Middle frontal gyrus (tissue), 1 donor: ENCODE results near the gene DLEC1.
"Not testable (repeated sequence)": the region's sequence is repeated elsewhere in the genome, so short reads cannot be mapped to it uniquely, and the experiment has no call there.

Experiments
- DNase-seq: peaks from one replicate; pipeline ENCODE4 v3.0.0-alpha.2; 2015; ENCODE audit warnings: low spot score; ENCODE audit errors: extremely low spot score

DLEC1 gene

DNA sequence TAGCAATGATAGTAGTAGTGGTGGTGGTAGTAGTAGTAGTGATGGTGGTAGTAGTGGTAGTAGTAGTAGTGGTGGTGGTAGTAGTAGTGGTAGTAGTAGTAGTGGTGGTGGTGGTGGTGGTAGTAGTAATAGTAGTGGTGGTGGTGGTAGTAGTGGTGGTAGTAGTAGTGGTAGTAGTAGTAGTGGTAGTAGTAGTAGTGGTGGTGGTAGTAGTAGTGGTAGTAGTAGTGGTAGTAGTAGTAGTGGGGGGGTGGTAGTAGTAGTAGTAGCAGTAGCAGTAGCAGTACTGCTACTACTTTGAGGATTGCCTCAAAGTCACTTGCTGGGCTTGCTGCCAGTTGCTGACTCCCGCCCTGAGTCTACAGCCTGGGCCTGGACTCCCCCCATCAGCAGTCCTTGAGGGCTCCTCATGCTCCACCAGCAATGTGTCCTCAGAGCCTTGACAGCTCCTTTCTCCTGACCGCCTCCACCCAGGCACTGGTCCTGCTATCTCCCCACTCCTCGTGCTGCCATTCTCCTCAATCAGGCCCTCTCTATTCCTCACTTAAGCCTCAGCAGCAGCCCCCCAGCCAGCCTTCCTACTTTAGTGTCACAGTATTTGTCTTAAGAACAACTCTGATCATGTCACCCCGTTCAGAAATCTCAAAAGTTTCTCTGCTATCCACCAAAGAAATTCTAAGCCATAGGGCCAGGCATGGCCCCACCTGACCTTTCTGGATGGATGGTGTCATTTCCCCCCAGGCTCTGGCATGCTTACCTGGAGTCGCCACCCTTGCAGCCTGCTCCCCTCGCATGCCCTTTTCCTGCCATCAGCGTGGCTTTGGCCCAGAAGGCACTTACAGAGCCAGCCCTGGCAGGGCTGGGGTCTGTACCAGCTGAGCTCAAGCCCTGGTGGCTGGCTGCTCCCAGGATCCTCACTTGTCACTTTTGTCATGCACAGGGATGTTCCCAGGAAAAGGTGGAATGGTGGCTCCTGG lies 45.6 kb downstream of the DLEC1 start:
- no peak for DNase-seq

DNA sequence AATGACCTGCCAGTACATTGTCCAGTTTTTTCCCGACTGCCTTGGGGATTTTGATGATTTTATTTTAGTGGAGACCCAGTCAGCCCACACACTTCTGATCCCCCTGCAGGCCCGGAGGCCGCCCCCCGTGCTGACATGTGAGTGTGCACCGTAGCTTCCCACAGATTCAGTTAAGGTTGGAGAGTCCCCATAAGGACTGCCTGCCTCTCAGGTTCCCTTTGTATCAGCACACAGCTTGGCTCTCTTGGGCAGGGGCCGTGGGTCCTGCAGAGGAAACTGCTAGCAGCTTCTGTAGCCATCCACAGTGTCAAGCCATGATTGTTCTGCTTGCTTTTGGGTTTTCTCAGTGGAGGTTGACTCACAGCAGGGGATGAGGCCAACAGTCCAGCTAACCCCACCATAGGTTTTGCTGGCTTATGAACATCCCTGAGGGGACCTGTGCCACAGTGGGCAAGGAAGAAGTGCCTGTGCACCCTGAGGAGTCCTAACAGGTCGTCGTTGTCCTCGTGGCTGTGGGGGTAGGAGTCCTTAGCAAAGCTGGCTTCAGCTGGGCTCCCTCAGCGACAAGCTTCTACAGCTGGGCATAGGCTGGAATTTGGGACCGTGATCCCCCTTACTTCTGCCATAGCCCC lies 46.4 kb downstream of the DLEC1 start:
- DNase-seq = no peak

DNA sequence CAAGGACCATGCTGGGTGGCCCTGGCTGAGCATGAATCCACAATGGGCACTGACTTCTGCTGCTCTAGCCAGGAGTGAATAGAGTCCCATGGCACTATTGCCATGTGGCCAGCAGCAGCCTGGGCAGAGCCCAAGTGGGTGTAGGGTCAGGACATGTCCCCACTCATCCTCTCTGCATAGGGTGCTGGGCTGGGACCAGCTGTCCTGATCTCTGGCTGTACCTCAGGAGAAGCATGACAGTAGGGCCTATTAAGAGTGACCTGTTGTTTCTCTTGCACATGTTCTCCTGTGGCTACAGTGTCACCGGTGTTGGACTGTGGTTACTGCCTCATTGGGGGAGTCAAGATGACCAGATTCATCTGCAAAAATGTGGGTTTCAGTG lies 46.9 kb downstream of the DLEC1 start:
- no peak for DNase-seq

DNA sequence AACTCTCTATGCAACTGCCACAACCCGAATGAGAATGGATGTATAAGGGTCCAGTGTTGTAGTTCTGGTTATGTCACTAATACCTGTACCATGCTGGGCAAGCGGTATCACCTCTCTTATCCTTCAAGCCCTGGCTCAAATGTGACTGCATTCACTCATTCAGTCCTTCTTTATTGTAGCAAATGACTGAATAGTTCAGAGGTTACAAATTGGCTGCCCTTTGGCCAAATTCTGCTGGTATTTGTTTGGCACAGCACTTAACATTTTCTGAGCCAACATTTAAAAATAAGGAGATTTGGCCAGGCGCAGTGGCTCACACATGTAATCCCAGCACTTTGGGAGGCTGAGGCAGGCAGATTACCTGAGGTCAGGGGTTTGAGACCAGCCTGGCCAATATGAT lies 47.5 kb downstream of the DLEC1 start:
- DNase-seq = no peak

DNA sequence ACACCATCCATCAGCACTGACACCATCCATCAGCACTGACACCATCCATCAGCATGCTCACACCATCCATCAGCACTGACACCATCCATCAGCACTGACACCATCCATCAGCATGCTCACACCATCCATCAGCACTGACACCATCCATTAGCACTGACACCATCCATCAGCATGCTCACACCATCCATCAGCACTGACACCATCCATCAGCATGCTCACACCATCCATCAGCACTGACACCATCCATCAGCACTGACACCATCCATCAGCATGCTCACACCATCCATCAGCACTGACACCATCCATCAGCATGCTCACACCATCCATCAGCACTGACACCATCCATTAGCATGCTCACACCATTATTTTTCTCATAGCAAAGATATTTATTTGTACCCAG lies 48.3 kb downstream of the DLEC1 start:
- DNase-seq = not testable (repeated sequence)

DNA sequence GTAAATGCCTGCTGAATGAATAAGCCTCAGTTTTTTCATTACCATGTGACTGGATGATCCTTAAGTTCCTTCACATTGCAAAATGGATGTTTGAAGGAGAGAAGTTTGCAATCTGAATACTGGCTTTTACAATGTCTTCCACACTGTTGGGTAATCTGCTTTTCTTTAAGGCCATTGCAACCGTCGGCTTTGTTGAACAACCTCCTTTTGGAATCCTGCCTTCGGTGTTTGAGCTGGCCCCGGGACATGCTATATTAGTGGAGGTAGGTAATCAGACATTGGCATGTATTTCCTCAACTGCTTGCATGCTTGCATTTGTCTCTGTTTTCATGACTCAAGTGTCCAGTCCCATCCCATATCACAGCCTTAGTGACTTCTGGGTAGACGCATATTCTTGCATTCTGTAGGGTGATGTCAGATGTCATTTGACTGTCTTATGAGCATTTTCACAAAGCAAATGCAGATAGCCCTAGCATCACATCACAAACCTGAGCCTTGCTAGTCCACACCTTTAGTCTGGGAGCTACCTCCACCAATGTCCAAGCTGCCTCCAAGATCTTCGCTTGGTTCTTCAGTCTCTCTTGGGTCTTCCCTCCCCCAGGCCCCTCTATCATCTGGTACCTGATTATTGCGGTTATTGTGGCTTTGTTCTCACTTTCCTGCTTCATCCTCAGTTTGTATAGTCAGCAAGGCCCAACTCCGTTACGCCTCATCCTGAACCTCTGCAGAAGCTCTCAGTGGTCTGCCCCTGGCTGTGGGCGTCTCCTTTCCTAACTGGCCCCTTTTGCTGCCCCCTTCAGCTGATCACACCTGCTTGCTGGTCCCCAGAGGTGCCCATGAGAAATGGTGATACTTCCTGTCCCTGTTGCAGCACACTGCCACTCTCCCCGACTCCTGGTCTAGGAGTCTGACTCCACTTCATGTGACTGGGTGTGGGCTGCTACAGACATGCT lies 49.4 kb downstream of the DLEC1 start:
- DNase-seq = no peak

DNA sequence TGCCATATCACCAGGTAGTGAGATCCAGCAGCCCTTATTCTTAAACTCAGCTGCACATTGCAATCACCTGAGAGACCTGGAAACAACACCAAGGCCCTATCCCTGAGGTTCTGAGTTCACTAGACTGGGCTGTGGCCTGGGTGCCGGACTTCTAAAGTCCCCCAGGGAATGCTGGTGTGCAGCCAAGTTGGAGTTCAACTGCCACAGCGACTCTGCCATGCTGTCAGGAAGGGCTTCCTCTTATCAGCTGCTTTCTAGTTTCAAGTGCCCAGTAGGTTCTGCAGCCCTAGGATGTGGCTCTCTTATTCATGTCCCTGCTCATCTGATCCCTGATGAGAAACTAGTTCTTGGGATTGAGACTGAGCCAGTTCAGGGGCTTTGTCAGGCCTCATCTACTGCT lies 50.2 kb downstream of the DLEC1 start:
- DNase-seq = no peak

DNA sequence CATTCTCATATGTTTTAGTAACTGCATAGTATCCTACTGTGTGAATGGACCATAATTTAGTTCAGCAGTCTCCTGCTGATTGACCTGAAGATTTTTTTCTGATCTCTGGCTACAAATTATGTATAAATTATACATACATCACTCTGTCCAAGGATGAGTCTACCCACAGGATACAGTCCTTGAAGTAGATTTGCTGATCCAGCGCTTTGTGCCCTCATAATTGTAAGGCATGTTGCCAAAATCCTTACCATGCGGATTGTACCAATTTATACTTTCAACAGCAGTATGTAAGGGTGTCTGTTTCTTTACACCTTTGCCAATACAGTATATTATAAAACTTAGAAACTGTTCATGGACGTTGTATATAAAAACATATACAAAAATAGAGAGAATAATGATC lies 51.4 kb downstream of the DLEC1 start:
- DNase-seq = no peak

DNA sequence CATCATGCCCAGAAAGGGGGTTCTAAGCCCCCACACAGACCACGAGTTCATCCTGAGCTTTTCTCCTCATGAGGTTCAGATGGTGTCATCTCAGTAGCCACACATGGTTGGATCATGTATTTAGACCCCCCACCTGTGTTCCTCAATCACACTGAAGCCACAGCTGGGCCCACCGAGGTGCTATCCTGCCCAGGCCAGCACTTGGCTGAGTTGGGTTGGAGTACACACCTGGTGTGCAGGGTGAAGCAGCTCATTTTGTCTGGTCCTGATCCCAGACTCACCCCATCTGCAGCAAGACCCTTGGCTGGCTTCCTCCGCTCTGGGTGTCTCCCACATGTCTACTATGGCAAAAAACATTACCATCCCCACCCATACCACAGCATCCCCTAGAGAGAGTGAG lies 56.0 kb downstream of the DLEC1 start:
- DNase-seq = no peak

DNA sequence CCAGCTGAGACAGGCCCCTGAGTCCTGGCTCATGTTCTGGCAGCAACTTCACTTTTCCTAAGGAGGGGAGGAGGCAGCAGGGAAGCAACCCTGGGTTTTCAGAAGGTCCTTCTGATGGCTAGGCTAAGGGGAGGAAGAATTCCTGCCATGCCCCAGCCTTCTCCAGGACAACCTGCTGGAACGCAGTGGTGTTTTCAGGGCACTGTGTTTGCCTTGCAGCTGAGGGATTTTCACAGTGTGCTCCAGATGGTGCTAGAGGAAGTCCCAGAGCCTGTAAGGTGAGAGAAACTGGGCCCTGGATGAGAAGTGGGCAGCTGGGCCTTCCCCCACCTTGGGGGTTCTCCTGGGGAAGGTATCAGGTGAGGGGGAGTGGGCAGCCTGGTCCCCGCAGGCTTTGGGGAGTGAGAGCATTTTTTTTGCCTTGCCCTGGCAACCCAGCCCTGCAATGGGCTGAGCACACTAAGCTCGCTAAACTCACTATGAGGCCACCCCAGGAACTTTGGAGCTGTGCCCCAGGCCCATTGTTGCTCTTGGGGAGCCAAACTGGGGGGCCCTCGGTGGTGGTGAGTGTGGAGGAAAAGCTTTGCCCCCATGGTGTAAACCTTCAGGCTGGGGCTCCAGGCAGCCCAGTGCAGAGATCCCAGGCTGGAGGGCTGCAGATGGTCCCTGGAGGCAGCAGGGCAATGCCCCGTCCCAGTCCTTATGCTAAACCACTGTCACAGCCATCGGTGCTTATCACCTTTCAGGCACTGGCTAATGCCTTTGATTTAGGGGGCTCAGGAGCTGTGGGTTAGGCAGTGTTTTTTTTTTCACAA lies 56.9 kb downstream of the DLEC1 start:
- no peak for DNase-seq

DNA sequence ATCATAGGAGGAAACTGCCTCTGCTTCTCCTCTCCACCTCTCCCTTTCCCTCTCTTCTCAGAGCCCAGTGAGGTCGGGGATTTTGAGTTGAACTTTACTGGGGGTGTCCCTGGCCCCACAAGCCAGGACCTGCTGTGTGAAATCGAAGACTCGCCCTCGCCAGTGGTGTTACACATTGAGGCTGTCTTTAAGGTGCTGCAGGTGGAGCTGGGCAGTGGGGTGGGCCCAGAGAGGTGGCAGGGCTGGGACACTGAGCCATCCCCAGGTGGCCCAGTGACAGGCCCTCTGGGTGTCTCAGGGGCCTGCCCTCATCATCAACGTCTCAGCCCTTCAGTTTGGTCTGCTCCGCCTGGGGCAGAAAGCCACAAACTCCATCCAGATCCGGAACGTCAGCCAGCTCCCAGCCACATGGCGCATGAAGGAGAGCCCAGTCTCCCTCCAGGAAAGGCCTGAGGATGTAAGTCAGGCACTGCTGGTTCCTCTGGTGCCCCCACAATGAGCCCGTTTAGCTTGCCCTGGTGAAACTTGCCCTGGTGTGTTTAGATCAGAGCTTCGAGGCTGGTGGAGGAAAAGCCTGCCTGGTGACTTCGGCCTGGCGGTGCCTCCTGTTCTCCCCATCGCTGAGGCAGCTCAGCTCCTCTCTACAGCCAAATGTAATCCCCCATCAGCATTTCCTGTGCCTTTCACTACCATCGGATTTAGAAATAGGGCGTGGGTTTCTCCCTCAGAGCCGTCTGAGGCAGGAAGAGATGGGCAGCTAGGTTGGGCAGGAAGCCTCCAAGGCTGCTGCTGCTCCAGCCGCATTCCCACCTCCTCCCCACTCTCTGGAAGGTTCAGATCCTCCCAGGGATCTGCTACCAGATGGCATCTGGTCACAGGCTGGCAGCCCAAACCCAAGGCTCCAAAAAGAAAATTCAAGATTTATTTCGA lies 58.7 kb downstream of the DLEC1 start:
- DNase-seq = no peak

DNA sequence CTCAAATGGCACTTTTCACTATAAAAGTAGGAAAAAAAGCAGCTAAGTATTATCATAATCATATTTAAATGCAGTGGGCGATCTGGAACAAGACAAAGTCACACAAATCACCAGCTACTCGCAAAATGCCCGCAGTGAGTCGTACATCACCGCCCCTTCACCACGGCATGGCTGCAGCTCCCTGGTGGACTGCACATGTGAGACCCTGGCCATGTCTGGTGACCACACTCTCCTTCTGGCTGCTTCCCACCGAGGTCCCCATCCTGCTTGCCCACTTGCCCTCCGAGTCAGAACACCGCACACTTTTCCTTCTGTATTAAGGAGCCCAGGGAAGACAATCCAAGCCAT lies 59.3 kb downstream of the DLEC1 start:
- DNase-seq = no peak

DNA sequence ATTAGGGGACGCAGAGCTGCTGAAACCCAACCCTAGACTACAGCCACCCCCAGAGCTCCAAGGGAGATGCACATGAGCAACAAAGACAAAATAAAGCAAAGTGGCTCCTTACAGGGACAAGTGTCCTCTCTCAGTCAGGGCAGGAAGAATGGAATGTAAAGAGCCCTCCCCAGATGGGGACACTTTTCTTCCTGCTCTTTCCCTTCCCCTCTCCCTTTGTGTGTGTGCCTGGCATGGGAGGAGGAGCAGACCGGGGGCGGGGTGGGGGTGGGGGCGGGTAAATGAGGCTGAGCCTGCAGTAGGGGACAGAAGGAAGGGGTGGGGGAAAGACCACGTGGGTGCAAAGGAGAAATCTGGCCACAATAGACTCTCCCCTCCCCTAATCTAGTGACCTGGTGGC lies 60.5 kb downstream of the DLEC1 start:
- DNase-seq = no peak

DNA sequence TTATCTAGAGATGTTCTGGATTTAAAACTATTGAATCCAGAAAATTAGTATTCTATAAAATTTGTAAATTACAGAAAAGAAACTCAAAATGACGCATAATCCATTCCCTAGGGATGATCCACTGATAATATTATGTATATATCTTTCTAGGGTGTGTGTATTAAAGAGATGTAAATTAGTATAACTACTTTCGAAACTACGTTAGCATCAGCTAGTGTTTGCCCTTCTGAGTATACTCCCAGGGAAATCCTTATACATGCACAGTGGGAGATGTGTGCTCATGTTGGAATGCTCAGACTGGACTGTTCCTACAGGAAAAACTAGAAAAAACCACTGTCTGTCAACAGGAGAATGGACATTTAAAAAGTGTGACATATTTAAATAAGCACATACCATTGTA lies 61.5 kb downstream of the DLEC1 start:
- no peak for DNase-seq

DNA sequence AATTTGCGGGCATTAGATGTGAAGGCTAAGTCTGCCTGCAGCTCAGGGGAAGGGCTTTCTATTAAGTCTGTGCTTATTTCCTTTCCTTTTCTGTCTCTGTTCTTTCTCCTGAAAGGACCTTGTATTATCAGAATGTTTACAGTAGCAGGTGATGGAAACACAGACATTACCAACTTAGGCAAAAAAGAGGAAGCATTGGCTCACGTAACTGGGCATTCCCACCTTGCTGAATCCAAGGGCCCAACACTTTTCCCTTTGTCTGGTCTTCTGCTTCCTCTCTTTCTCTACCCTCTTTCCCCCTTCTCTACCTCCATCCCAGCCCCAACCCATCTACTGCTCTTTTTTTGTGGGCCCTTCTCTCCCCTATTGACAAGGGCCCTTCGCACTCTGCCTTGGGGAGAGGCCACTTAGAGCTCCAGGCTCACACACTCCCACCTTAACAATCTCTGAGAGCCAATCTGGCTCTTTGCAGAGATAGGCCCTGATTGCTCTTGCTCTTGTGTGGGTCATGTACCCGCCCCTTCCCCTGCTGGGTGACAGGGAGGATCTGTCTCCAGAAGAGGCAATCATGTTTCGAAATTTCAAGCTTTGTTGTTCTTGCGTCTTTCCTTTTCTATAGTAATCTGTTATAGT lies 62.9 kb downstream of the DLEC1 start:
- DNase-seq = no peak

DNA sequence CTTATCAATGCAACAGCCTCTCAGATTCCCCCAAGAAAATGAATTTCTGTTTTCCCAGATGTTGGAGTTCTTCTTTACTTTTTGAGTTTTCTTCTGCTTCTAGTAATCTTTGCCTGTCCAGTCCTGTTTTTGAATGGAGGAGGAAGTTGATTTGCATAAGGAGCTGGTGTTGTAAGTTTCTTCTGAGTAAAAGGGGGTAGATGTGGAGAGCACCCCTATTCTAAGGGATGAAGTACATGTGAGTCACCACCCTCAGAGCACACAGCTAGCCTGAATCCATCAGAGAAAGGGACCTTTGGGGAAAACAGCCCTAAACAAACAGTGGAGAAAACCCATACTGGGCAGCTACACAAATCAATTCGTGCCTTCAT lies 63.4 kb downstream of the DLEC1 start:
- no peak for DNase-seq

DNA sequence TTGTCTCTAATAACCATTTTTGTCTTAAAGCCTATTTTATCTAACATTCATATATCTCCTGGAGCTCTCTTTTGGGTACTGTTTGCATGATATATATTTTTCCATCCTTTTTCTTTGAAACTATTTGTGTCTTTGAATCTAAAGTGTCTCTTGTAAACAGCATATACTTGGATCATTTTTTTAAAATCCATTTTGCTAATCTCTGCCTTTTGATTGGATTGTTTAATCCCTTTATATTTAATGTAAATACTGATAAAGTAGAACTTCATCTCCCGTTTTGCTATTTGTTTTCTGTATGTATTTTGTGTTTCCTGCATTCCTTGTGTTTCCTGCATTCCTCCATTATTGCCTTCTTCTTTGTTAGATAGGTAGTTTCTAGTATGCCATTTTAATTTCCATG lies 66.5 kb downstream of the DLEC1 start:
- no peak for DNase-seq

DNA sequence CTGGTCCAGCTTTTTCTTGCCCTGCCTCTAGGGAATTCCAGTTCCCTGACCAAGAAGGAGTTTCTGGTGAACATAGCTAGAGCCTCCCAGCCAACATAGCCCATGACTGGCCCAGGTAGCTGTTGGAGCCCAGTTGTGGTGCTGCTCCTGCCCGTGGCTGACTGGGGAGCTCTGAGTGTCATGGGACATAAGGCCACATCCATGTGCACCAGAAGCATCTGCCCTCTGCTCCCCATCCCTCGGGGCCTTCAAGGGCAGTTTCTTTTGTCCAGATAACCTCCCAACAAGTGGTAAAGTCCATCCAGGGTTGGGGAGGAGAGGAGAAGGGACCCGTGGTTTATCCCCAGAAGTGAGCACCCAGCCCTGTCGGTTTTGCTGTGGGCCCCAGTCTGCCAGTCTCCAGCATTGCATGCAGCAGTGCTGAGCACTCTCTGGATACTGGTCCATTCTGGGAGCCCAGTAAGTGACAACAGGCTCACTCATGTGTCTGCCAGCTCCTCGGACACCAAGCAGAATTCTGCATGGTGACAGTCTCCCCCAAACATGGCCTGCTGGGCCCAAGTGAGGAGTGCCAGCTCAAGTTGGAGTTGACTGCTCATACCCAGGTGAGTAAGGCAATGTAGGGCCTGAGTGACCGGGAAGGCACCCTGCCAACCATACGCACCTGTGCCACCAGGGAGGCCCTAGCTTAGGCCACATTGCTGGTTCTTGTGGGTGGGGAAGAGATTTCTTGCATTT lies 69.1 kb downstream of the DLEC1 start:
- no peak for DNase-seq
